SW 1271 (cell line): ENCODE data around the gene ANKRD36B.
"Not testable (repeated sequence)": the region's sequence is repeated elsewhere in the genome, so short reads cannot be mapped to it uniquely, and the experiment has no call there.

Experiments
- DNase-seq, 2 experiments: peaks; one replicate each; lab custom pipeline; 2025; lab: John Stamatoyannopoulos, UW

Gene ANKRD36B

DNA sequence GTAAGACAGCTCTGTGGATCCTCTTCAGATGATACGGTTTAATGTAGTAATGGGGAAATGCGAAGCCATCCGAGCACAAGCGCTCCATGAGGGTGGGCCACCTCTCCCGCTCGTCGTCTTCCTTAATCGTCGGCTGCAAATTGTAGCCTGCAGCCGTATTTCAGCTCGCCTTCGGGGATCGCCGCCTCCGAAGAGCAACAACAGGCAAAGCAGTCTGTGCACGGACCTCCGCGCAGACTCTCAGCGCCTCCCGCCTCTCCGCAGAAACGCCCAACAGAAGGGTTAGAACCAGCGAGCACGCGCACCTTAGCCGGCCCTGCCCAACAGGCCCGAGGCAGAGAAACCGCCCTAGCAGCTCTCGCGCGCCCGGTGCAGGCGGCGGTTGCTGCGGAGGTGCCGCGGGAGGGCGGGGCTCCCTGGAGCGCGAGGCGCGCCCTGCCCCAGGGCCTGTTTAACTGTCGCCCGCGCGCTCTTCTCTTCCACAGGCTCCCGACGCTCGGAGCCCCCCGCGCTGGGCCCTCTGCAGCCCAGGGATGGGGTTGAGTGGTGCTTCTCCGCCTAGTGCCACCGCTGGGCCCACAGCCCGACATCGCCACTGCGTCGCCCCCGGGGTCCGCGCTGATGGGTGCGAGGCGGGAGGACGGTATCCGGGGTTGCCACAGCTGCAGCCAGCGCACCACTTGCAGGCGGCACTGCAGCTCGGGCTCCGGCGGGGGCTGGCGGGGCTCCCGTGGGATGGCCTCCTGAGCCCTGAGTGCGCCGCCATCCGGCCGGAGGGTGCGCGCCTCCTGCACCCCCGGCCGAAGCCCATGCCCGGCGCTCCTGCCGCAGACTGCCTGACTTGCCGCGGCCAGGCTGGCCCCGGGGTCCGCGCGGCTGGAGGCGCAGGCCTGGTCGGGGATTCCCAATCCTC, at the start of gene ANKRD36B:
Gene ANKRD36B, minus strand, starts transcription at position 280 of the 913 bp plus-strand sequence. Its CDS starts 192 bp downstream, at position 88.
- DNase-seq: not testable (repeated sequence)

DNA sequence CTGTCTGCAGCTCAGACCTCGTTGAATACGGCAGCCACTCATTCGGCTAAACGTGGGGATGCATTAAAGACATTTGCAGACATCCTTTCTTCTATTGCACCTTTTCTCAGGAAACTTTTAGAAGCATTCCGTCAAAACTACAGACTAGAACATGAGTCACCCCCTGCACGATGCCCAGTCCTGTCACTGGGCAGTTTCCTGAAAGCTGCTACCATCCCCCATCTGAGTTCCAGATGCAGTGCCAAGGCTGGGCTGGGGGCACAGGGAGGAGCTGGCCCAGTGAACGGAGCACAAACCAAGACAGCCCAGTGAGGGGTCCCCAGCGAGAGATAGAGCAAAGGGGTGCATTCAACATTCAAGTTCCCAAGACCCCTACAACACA, 36.4 kb upstream of the ANKRD36B start:
- DNase-seq: not testable (repeated sequence)

DNA sequence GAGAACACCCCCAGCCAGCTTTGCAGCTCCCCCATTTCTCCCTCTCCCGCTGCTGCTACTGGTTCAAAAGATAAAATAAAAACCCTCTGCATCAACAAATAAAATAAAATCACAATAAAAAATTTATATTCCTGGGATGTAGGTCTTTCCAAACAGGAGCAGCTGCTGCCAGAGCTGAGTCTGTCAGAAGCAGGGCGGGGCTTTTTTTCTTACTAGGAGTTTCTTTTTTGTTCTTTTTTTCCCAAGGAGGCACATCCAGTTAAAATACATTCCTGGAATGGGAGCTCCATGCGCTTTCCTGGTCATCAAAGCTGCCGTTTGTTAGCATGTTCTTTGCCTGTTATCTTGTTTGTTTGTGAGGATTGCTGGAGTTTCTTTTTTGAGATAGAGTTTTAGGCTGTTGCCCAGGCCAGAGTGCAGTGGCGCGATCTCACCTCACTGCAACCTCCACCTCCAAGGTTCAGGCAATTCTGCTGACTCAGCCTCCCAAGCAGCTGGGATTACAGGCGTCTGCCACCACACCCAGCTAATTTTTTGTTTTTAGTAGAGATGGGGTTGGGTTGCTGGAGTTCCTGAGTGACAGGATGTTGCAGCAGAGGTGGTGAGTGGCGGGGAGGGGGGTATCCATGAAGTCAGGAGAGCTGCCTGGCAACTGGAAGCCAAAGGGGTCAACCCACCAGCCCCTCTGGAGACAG, 35.8 kb upstream of the ANKRD36B start:
- DNase-seq: not testable (repeated sequence)

DNA sequence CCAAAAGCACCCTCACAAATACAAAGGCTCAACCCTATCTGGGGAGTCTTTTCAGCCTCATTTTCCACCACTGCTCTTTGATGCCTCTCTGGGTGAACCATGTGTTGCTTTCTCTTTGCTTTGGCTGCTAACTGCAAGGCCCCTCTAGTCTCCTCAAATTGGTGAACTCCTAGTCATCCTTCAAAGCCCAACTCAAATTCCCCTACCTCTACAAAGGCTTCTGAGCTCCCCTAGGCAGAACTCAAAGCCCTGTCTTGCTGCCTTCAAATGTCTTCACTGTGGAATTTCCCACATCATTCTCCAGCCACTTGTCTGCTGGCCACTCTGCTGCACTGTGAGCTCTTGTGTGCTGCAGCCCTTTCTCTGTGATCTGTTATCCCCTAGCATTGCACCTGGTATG, 33.3 kb upstream of the ANKRD36B start:
- not testable (repeated sequence) for DNase-seq

DNA sequence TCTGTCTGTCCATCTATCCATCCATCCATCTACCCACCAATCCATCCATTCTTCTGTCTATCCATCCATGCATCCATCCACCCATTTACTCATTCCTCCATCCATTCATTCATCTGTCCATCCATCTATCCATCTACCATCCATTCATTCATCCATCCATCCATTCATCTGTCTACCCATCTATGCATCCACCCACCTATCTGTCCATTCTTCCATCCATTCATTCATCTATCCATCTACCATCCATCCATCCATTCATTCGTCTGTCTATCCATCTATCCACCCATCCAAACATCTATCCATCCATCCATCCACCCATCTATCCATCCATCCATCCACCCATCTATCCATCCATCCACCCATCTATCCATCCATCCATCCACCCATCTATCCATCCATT, 30.8 kb upstream of the ANKRD36B start:
- not testable (repeated sequence) for DNase-seq

DNA sequence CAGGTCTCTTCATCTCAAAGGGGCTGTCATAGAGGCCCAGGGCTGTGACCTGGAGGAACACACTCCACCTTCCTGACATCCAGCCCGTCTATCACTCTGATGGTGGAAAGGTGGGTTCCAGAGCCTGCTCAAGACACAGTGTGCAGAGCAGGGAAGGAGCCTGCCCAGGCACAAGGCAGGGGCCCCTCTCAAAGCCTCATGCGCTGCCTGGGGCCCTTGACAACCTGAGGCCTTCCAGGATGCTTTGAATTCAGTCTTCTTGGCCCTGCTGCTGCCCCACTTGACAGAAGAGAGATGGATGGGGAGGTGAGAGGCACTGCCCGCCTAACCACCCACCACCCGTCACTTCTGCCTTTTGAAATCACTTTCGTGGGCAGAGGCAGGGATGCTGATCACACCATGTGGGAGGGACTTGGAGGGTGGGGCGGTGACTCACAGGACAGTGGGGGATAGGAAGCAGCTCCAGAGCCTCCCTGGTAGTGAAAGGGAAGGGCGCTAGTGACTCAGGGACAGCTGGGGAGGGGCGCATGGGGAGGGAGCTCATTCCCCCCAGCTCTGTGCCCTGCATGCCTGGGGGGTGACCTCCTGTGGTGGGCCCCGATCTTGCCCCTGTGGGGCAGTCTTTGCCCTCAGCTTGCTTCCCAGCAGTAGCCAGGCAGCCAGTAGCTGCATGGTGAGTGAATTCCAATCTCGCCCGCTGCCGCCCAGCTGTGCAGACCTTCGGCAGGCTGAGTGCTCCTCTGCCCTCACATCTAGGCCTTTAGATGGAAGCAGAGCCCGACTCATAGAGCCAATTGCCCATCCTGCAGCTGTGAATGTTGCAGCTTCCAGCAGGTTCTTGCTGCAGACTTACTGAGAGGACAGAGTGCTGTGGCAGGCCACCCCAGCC, 29.5 kb upstream of the ANKRD36B start:
- DNase-seq: not testable (repeated sequence)

DNA sequence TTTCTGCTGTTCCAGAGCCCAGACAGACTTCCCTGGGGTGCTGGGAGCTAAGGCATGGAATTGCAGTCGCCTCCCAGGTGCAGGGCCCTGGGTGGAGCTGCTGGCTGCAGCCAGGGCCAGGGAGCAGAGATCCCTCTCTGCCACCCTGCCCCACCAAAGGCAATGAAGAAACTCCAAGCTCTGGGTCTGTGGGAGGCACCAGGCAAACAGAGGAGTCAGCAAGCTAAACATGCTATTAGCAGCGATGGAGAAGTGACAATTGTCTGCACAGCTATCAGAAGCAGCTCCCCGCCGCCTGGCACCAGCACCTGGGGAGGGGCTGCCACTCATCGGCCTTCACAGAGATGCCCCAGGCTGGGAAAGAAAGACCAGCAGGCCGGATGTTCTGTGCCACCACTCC, 28.2 kb upstream of the ANKRD36B start:
- no peak for DNase-seq

DNA sequence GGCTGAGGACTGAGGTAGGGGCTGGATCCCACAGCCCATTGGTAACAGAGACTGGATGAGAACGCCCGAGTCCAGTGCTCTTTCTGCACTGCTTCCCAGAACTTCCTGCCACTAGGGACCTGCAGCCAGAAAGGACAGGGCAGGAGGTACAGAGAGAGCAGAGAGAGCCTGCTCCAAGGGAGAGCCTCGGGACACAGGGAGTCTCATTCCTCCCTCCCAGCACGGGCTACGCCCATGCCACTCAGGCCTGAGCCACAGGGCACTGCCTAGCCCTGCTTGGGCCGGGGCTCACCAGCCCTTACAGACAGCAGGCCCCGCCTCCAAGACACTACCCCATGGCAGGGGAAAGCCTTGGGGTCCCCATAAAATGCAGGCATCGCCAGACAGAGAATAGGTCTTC, 26.1 kb upstream of the ANKRD36B start:
- not testable (repeated sequence) for DNase-seq

DNA sequence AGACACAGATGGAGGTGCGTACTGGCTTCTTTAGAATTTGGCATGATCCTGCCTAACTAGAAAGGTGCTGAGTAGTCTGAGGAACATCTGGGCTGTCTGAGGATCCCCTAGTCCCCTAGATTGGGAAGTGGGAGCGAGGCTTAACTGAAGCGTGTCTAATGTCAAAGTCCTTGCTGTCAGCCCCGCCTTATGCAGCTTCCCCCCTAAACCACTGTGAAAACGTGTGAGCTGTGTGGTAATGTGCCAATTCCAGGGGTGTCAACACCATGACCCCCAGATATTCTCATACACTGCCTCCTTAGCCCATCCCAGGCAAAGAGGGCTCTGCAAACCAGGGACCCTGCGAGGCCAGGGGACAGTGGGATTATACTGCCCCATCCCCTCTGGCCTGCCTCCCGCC, 22.2 kb upstream of the ANKRD36B start:
- not testable (repeated sequence) for DNase-seq

DNA sequence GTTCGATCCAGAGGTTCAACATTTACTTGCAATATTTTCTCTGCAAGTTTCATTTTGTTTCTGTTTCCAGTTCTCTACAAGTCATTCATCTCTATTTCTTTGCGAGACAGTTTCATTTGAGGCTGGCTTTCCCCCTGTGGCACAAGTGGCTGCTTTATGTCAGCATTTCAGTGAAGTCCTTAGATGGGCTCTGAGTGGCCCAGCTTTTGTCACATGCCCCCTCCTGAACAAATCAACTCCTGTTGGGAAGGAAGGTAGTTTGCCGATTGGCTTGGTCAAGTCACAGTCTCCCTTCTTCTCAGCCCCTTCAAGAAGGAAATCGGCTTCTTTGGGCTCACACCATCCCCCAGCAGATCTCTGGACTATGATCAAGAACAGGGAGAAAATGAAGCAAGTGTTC, 19.1 kb upstream of the ANKRD36B start:
- not testable (repeated sequence) for DNase-seq

DNA sequence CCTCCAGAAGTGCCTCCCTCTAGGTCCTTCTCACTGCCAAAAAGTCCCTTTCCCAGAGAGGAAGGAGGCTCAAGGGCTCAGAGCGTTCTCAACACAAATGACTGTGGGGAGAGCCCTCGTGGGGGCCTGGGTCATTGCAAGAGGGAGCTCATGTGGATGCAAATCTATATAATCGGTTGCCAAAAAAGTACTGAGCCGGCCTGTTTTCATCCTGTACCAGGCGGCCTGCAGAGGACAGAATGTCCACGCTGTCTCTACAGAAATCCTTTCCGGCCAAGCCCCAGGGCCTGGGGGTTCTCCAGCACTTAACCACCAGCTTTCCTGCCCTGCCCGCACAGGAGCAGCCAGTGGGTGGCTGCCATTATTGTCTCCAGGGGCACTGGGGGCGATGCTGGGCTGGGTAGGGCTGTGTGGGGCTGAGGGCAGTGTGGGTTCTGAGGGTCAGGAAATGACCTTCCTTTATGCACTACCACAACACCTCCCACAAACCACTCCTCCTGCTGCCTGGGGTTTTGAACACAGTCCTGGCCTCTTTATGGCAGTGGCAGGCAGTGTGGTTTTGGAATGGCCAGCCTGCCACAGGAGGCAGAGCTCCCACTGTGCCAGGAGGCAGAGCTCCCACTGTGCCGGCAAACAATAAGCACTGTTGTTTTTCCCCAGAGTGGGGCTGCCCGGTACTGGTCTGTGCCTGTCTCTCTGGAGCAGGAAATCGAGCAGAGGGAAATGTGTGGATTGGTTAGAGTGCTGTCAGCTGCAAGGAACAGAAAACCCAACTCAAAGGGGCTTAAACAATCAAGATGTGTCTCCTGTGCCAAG, 16.1 kb upstream of the ANKRD36B start:
- not testable (repeated sequence) for DNase-seq

DNA sequence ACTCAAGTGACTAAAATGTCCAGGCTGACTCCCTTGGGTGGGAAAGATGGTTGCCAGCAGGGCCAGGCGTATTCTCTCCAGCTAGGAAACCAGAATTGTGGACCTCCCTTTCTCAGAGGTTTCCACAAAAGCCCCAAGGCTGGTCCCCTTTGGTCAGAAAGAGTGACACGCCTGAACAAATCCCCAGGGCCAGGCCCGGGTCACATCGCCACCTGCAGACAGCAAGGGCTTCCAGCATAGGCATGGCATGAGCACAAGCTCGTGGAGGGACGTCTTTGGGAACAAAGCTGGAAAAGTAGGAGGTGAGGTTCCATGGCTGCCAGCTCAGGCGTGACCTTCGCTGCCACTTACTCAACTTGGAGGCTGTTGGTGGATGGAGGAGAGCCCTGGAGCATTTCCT, 15.4 kb upstream of the ANKRD36B start:
- not testable (repeated sequence) for DNase-seq

DNA sequence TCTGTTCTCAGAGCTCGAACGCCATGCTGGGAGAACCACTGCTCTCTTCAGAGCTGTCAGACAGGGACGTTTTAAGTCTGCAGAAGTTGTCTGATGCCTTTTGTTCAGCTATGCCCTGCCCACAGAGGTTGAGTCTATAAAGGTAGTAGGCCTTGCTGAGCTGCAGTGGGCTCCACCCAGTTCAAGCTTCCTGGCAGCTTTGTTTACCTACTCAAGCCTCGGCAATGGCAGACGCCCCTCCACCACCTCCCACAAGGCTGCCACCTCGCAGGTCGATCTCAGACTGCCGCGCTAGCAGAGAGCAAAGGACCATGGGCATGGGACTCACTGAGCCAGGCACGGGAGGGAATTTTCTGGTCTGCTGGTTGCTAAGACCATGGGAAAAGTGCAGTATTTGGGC, 11.9 kb upstream of the ANKRD36B start:
- DNase-seq: not testable (repeated sequence)

DNA sequence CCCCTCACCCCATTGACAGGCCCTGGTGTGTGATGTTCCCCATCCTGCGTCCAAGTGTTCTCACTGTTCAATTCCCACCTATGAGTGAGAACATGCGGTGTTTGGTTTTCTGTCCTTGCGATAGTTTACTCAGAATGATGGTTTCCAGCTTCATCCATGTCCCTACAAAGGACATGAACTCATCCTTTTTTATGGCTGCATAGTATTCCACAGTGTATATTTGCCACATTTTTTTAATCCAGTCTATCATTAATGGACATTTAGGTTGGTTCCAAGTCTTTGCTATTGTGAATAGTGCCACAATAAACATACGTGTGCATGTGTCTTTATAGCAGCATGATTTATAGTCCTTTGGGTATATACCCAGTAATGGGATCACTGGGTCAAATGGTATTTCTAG, 6.5 kb upstream of the ANKRD36B start:
- not testable (repeated sequence) for DNase-seq

DNA sequence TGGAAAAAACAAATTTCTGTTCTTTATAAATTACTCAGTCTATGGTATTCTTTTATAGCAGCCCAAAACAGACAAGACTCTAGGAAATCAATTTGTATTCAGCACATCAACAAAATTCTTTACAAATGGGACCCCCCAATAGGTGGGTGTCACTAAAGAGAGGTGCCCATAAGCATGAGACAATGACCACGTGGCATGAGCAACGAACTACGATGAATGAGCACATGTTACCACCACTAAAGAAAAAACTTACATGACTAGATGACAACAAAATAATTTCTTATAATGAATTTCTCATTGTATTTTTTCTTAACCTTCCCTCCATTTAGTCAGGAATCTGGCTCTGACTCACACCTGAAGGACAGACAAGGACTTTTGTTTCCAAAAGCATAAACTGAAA, 3.8 kb upstream of the ANKRD36B start:
- not testable (repeated sequence) for DNase-seq

DNA sequence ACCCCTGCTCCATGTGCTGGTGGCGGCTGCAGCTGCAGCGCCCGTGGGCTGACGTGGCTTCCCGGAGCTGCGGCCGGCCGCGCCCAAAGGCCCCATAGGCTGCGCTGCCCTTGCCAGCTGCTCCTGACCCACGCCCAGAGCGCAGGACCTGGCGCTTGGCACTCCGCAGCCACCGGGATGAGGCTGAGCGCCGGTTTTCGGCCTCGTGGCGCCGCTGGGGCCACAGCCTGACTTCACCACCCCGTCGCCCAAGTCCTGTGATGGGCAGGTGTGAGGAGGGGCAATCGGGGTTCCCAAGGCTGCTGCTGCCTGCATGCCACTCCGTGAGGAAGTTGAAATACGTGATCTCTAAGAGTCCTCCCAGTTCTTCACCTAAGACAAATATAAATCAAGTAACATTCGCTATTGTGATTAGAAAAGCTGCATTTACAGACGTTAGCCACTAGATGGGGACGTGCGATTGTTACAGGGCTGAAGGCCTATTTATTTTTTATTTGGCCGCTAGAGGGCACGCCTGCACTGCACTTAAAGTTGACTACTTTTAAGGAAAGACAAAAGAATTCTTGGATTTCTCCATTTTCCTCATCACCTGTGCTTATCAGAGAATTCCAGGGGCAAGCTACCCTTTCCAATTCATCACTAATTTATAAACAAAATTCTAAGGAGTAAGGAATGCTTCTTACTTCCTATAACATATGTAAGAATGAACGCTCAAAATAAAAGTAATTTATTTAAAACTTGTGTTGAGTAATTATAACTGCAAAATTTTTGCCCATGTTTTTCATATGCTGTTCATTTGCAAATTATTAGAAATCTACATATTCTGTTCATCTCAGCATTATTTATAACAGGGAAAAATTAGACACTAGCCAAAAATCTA, 1.1 kb upstream of the ANKRD36B start:
- DNase-seq: not testable (repeated sequence)

DNA sequence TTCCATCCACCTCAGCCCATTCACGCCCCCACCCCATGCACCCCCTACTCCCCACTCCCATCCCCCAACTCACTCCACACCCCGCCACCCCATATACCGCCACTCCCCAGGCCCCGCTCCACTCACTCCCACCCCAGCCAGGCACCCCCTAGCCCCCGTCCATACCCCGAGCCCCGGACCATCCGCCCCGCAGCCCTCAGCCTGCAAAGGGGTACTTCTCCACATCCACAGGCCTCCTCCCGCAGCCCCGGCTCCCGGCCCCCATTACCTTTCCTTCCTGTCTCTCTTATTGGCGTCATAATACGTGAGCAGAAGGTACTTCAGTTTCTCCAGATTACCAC, 450 bp downstream of the ANKRD36B start:
- not testable (repeated sequence) for DNase-seq

DNA sequence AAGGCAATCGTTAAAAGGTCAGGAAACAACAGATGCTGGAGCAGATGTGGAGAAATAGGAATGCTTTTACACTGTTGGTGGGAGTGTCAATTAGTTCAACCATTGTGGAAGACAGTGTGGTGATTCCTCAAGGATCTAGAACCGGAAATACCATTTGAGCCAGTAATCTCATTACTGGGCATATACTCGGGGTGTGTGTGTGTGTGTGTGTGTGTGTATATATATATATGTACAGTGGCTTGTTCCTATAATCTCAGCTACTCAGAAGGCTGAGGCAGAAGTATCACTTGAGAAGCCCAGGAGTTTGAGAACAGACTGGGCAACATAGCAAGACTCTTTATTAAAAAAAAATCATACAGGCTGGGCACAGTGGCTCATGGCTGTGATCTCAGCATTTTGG, 24.0 kb downstream of the ANKRD36B start:
- DNase-seq: not testable (repeated sequence)

DNA sequence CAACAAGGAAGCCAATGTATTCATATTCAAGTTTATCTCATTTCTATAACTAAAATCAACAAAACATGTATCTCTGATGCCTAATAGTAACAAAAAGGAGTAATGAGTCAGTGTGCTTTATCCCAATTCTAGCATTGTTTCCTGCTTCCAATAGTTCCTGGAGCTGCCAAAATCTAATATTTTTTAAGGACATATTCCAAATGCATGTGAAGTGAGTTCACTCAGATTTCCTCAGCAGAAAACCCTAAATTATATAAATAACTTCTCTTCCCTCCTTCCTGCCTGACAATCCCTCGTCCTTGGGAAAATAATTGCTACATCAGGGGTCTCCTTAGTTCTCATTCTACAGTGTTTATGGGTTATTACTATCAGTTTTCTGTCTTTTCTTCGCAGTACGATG, 37.3 kb downstream of the ANKRD36B start:
- not testable (repeated sequence) for DNase-seq

DNA sequence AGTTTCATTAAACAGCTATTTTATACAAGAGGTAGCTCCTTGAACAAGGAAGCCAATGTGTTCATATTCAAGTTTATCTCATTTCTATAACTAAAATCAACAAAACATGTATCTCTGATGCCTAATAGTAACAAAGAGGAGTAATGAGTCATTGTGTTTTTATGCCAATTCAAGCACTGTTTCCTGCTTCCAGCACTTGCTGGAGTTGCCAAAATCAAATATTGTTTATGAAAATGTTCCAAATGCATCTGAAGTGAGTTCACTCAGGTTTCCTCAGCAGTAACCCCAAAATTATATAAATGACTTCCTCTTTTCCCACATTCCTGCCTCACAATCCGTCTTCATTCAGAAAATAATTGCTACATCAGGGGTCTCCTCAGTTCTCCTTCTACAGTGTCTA, 39.2 kb downstream of the ANKRD36B start:
- DNase-seq: not testable (repeated sequence)
